Skeletal muscle satellite cell (primary cell): ENCODE data around the gene SETD1A.
"Not testable (repeated sequence)": the region's sequence is repeated elsewhere in the genome, so short reads cannot be mapped to it uniquely, and the experiment has no call there.

Experiments used
- H3K27me3 ChIP-seq: 2 replicates; pipeline ENCODE4 v1.7.0; 2013; ENCODE audit warnings: low read length; ENCODE audit not compliant: control insufficient read depth, insufficient read depth
- H3K36me3 ChIP-seq: 2 replicates; pipeline ENCODE4 v1.7.0; 2013; ENCODE audit warnings: mild to moderate bottlenecking, control low read depth, low read length; ENCODE audit not compliant: insufficient read depth
- H3K4me1 ChIP-seq: 2 replicates; pipeline ENCODE4 v1.7.0; 2013; ENCODE audit warnings: low read length; ENCODE audit not compliant: control insufficient read depth, insufficient read depth
- H3K4me2 ChIP-seq: 2 replicates; pipeline ENCODE4 v1.7.0; 2013; ENCODE audit warnings: mild to moderate bottlenecking, low read length
- H3K4me3 ChIP-seq: 2 replicates; pipeline ENCODE4 v1.7.0; 2013; ENCODE audit warnings: low read length
- H3K9ac ChIP-seq: 2 replicates; pipeline ENCODE4 v1.7.0; 2013; ENCODE audit warnings: mild to moderate bottlenecking, low read depth, low read length, moderate library complexity
- H3K9me3 ChIP-seq: replicated peaks from 2 replicates; pipeline ENCODE4 v1.7.0; 2013; ENCODE audit warnings: mild to moderate bottlenecking, control low read depth, low read length

Gene SETD1A

GRCh38 chr16:31006589-31006988 is 49.0 kb downstream of the SETD1A start:
- Histone ChIP-seq H3K9ac (no peak overlapping the region), H3K27me3 (peaks cover 8% of the 10 kb centered on the region), H3K4me2 (no peak overlapping the region), H3K4me1 (peaks cover 14% of the 10 kb centered on the region), H3K9me3 (no peaks in the 10 kb centered on the region), H3K36me3 (no peaks in the 10 kb centered on the region), H3K4me3 (no peak overlapping the region)

DNA sequence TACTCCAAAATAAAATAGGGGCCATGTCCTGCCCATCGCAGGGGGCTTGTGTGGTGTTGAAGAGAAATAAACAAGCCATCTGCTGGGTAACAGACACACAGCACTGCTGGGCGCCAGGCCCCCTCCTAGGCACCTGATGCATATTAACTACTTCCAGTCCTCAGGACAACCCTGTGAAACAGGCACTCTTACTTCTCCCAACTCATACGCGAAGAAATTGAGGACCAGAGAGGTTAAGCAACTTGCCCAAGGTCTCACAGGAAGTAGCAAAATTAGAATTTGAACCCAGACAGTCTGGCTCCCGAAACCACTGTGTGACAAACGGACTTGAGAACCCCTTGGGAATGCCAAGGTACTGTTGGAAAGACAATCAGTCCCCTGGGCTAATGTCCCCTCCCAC is 50.1 kb downstream of the SETD1A start:
- Histone ChIP-seq H3K4me2 (peak overlapping the region; percentile 18), H3K27me3 (peaks cover 15% of the 10 kb centered on the region), H3K4me3 (no peak overlapping the region)

DNA sequence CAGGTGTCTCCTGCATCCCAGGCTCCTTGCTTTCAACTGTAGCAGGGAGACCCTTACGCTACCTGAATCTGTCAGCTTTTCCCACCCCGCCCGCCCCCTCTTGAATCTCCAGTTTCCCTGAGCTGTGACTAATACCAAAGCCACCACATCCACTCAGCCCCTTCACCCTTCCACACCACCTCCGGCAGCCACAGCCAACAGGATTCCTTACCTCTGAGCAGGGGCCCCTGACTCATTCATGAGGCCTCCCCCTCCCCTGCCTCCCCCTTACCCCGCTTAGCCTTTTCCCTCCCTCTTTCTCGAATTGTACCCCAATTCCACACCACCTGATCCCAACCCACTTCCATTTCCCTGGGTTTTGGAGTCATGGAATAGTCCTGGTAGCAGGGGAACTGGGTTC is 50.6 kb downstream of the SETD1A start:
- Histone ChIP-seq H3K9me3 (no peaks in the 10 kb centered on the region), H3K4me2 (peak overlapping the region; percentile 28), H3K36me3 (no peaks in the 10 kb centered on the region), H3K4me1 (peaks cover 14% of the 10 kb centered on the region), H3K9ac (no peak overlapping the region), H3K4me3 (no peak overlapping the region), H3K27me3 (peaks cover 15% of the 10 kb centered on the region)

More for the DNA sequence above, 50.1 kb downstream of the SETD1A start:
- no peaks in the 10 kb centered on the region for H3K36me3 ChIP-seq
- H3K9me3 ChIP-seq = no peaks in the 10 kb centered on the region
- peaks cover 14% of the 10 kb centered on the region for H3K4me1 ChIP-seq
- no peak overlapping the region for H3K9ac ChIP-seq

GRCh38 chr16:31008551-31008950 is 51.0 kb downstream of the SETD1A start:
- no peaks in the 10 kb centered on the region for H3K9me3 ChIP-seq
- no peak overlapping the region for H3K9ac ChIP-seq
- H3K4me1 ChIP-seq = peaks cover 14% of the 10 kb centered on the region
- no peaks in the 10 kb centered on the region for H3K36me3 ChIP-seq
- H3K4me3 ChIP-seq = no peak overlapping the region
- peaks cover 15% of the 10 kb centered on the region for H3K27me3 ChIP-seq
- H3K4me2 ChIP-seq = peak overlapping the region; percentile 28

- no peaks in the 10 kb centered on the region for H3K36me3 ChIP-seq
- H3K9ac ChIP-seq = no peak overlapping the region
- peaks cover 15% of the 10 kb centered on the region for H3K27me3 ChIP-seq
- H3K4me2 ChIP-seq = peak overlapping the region; percentile 59
- H3K9me3 ChIP-seq = no peaks in the 10 kb centered on the region
- peaks cover 14% of the 10 kb centered on the region for H3K4me1 ChIP-seq
- no peak overlapping the region for H3K4me3 ChIP-seq
Observed at GRCh38 chr16:31009120-31009519, 51.6 kb downstream of the SETD1A start.

- Histone ChIP-seq H3K4me3 (peak overlapping the region; percentile 39), H3K9ac (no peak overlapping the region), H3K9me3 (no peaks in the 10 kb centered on the region), H3K4me1 (peaks cover 14% of the 10 kb centered on the region), H3K27me3 (peaks cover 15% of the 10 kb centered on the region), H3K36me3 (no peaks in the 10 kb centered on the region), H3K4me2 (peak overlapping the region; percentile 73)
Observed at GRCh38 chr16:31009894-31010584, 52.5 kb downstream of the SETD1A start.

- Histone ChIP-seq H3K4me2 (peak within 1 kb of the TSS; percentile 73), H3K36me3 (no peaks in the 10 kb centered on the region), H3K4me3 (peak within 1 kb of the TSS; percentile 63), H3K9me3 (no peaks in the 10 kb centered on the region), H3K4me1 (peaks cover 14% of the 10 kb centered on the region), H3K27me3 (peaks cover 15% of the 10 kb centered on the region), H3K9ac (no peak within 1 kb of the TSS)
Observed at GRCh38 chr16:31010585-31011325, 53.2 kb downstream of the SETD1A start, which contains the start of gene STX1B. TSS of gene STX1B (minus strand) at chr16:31010638. CDS start at chr16:31010396, 242 bp downstream.

GRCh38 chr16:31011815-31012214 is 54.3 kb downstream of the SETD1A start:
- H3K9ac ChIP-seq, H3K4me3 ChIP-seq, H3K4me2 ChIP-seq, H3K36me3 ChIP-seq, H3K9me3 ChIP-seq: not testable (repeated sequence)
- peaks cover 15% of the 10 kb centered on the region for H3K27me3 ChIP-seq
- peaks cover 14% of the 10 kb centered on the region for H3K4me1 ChIP-seq

GRCh38 chr16:31013292-31013691 is 55.7 kb downstream of the SETD1A start:
- H3K36me3 ChIP-seq, H3K9ac ChIP-seq, H3K9me3 ChIP-seq, H3K4me1 ChIP-seq, H3K4me3 ChIP-seq, H3K4me2 ChIP-seq: not testable (repeated sequence)
- peaks cover 15% of the 10 kb centered on the region for H3K27me3 ChIP-seq

GRCh38 chr16:31016018-31016417 is 58.5 kb downstream of the SETD1A start:
- H3K27me3 ChIP-seq = peaks cover 13% of the 10 kb centered on the region
- H3K4me3 ChIP-seq = no peak overlapping the region
- no peaks in the 10 kb centered on the region for H3K9me3 ChIP-seq
- no peak overlapping the region for H3K4me2 ChIP-seq
- no peaks in the 10 kb centered on the region for H3K4me1 ChIP-seq
- no peaks in the 10 kb centered on the region for H3K36me3 ChIP-seq
- H3K9ac ChIP-seq = no peak overlapping the region

DNA sequence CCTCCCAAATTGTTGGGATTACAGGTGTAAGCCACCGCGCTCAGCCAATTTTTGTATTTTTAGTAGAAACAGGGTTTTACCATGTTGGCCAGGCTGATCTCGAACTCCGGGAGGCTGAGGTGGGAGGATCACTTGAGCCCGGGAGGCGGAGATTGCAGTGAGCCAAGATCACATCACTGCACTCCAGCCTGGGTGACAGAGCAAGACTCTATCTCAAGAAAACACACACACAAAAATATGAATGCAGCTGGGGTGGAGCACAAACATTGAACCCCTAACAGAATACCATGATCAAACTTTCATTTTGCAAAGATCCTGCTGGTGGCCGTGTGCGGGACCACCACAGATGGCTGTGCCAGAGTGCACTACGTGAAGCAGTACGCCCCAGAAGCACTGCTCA is 60.2 kb downstream of the SETD1A start:
- not testable (repeated sequence) for H3K9me3 ChIP-seq, H3K36me3 ChIP-seq, H3K4me3 ChIP-seq, H3K27me3 ChIP-seq, H3K4me2 ChIP-seq, H3K9ac ChIP-seq, H3K4me1 ChIP-seq

GRCh38 chr16:31020536-31020935 is 63.0 kb downstream of the SETD1A start:
- Histone ChIP-seq H3K36me3 (no peaks in the 10 kb centered on the region), H3K4me3 (no peak overlapping the region)

More at GRCh38 chr16:31020536-31020935, 63.0 kb downstream of the SETD1A start:
- Histone ChIP-seq H3K4me2 (no peak overlapping the region), H3K9ac (no peak overlapping the region), H3K4me1 (no peaks in the 10 kb centered on the region), H3K9me3 (no peaks in the 10 kb centered on the region), H3K27me3 (no peaks in the 10 kb centered on the region)
